ENCODE results near the gene MAPK4. TPM values are rescaled to one million over a fixed set of nuclear protein-coding genes. Genes with fewer than 3 reads are reported as not detected.
"Not testable (repeated sequence)": the region's sequence is repeated elsewhere in the genome, so short reads cannot be mapped to it uniquely, and the experiment has no call there.

Gene MAPK4
- total RNA-seq, 5 donors from 2014 or later (not counting 1 experiment from before 2014, with no cell fraction given), result 0.06 TPM; not detected in 4

- no peak for ATAC-seq (replicated peaks in 1 of 4)
These were observed 197.5 kb downstream of the MAPK4 start for GRCh38 chr18:50757358-50757757.

GRCh38 chr18:50769463-50769862, 209.6 kb downstream of the MAPK4 start:
- Histone ChIP-seq H3K27me3 (replicated peaks in 1 of 2; ENCODE audit: control insufficient read depth in 2 of 2, extremely low read depth in 1 of 2, insufficient read depth in 2 of 2, low read length in 1 of 2) (peaks cover 0 to 8% of the 10 kb centered on the region in 2 experiments), H3K27ac (ENCODE audit: low read length) (no peak overlapping the region), H3K4me1 (ENCODE audit: control insufficient read depth in 1 of 2, extremely low read depth in 1 of 2, insufficient read depth in 2 of 2, low read length in 2 of 2) (no peaks in the 10 kb centered on the region), H3K9me3 (peaks cover 2% of the 10 kb centered on the region), H3K36me3 (ENCODE audit: control insufficient read depth in 2 of 2, extremely low read depth in 1 of 2, insufficient read depth in 1 of 2, low read length in 1 of 2) (no peaks in the 10 kb centered on the region), H3K4me3 (ENCODE audit: control insufficient read depth in 1 of 2, extremely low read depth in 1 of 2, low read length in 1 of 2) (no peak overlapping the region)
- no peaks in the 10 kb centered on the region for H3K36me3 Mint-ChIP-seq
- H3K4me3 Mint-ChIP-seq, result no peak overlapping the region
- CTCF ChIA-PET, result no interaction called here
- H3K4me1 Mint-ChIP-seq, result no peaks in the 10 kb centered on the region
- ATAC-seq (replicated peaks in 1 of 4) (no peak), DNase-seq (no peak)
- H3K27me3 Mint-ChIP-seq, result peaks cover 16 to 31% of the 10 kb centered on the region in 2 donors
- no peak overlapping the region for H3K27ac Mint-ChIP-seq
- POLR2A ChIA-PET, result no interaction called here
- H3K9me3 Mint-ChIP-seq, result peaks cover 24 to 38% (median 26%) of the 10 kb centered on the region in 3 donors

More at GRCh38 chr18:50757358-50757757, 197.5 kb downstream of the MAPK4 start:
- H3K27ac ChIP-seq (ENCODE audit: low read length), result no peak overlapping the region
- WGBS (ENCODE audit: insufficient coverage), result 71% methylated on average over 5 of the region's 7 CpGs
- H3K9me3 ChIP-seq, result no peaks in the 10 kb centered on the region
- no peaks in the 10 kb centered on the region for H3K9me3 Mint-ChIP-seq
- peaks cover 0 to 18% of the 10 kb centered on the region in 2 experiments for H3K27me3 ChIP-seq (replicated peaks in 1 of 2; ENCODE audit: control insufficient read depth in 2 of 2, extremely low read depth in 1 of 2, insufficient read depth in 2 of 2, low read length in 1 of 2)
- no peaks in the 10 kb centered on the region for H3K4me1 ChIP-seq (ENCODE audit: control insufficient read depth in 1 of 2, extremely low read depth in 1 of 2, insufficient read depth in 2 of 2, low read length in 2 of 2)
- no peaks in the 10 kb centered on the region for H3K36me3 ChIP-seq (ENCODE audit: control insufficient read depth in 2 of 2, extremely low read depth in 1 of 2, insufficient read depth in 1 of 2, low read length in 1 of 2)
- H3K27ac Mint-ChIP-seq, result no peak overlapping the region
- no peaks in the 10 kb centered on the region for H3K36me3 Mint-ChIP-seq
- H3K4me1 Mint-ChIP-seq, result no peaks in the 10 kb centered on the region
- ChIA-PET CTCF (no interaction called here), POLR2A (no interaction called here)
- DNase-seq, result no peak
- H3K4me3 ChIP-seq (ENCODE audit: control insufficient read depth in 1 of 2, extremely low read depth in 1 of 2, low read length in 1 of 2), result no peak overlapping the region
- peaks cover 20 to 28% of the 10 kb centered on the region in 2 donors for H3K27me3 Mint-ChIP-seq
- no peak overlapping the region for H3K4me3 Mint-ChIP-seq

GRCh38 chr18:50775207-50775606, 215.3 kb downstream of the MAPK4 start:
- no peaks in the 10 kb centered on the region for H3K36me3 Mint-ChIP-seq
- H3K36me3 ChIP-seq (ENCODE audit: control insufficient read depth in 2 of 2, extremely low read depth in 1 of 2, insufficient read depth in 1 of 2, low read length in 1 of 2), result no peaks in the 10 kb centered on the region
- H3K9me3 Mint-ChIP-seq, result peaks cover under 1 to 7% (median 6%) of the 10 kb centered on the region in 3 donors
- no peak overlapping the region for H3K27ac ChIP-seq (ENCODE audit: low read length)
- no peaks in the 10 kb centered on the region for H3K9me3 ChIP-seq
- H3K27ac Mint-ChIP-seq, result no peak overlapping the region
- H3K27me3 ChIP-seq (replicated peaks in 1 of 2; ENCODE audit: control insufficient read depth in 2 of 2, extremely low read depth in 1 of 2, insufficient read depth in 2 of 2, low read length in 1 of 2), result peaks cover under 1 to 8% of the 10 kb centered on the region in 2 experiments
- 80% methylated on average over 9 of the region's 9 CpGs for WGBS (ENCODE audit: insufficient coverage)
- ATAC-seq (replicated peaks in 1 of 4), result no peak
- H3K4me1 Mint-ChIP-seq, result no peaks in the 10 kb centered on the region
- no peaks in the 10 kb centered on the region for H3K4me1 ChIP-seq (ENCODE audit: control insufficient read depth in 1 of 2, extremely low read depth in 1 of 2, insufficient read depth in 2 of 2, low read length in 2 of 2)
- ChIA-PET POLR2A (no interaction called here), CTCF (no interaction called here)
- H3K4me3 ChIP-seq (ENCODE audit: control insufficient read depth in 1 of 2, extremely low read depth in 1 of 2, low read length in 1 of 2), result no peak overlapping the region
- peaks cover 13 to 18% of the 10 kb centered on the region in 2 donors for H3K27me3 Mint-ChIP-seq
- no peak for DNase-seq
- no peak overlapping the region for H3K4me3 Mint-ChIP-seq

- DNase-seq (no peak), ATAC-seq (replicated peaks in 1 of 4) (no peak)
- H3K36me3 Mint-ChIP-seq, result no peaks in the 10 kb centered on the region
- H3K36me3 ChIP-seq (ENCODE audit: control insufficient read depth in 2 of 2, extremely low read depth in 1 of 2, insufficient read depth in 1 of 2, low read length in 1 of 2), result no peaks in the 10 kb centered on the region
- H3K4me3 Mint-ChIP-seq, result no peak overlapping the region
- no peak overlapping the region for H3K27ac Mint-ChIP-seq
- H3K27me3 ChIP-seq (replicated peaks in 1 of 2; ENCODE audit: control insufficient read depth in 2 of 2, extremely low read depth in 1 of 2, insufficient read depth in 2 of 2, low read length in 1 of 2), result peaks cover 2 to 8% of the 10 kb centered on the region in 2 experiments
- CTCF ChIA-PET, result no interaction called here
- H3K9me3 ChIP-seq, result no peaks in the 10 kb centered on the region
- H3K4me1 Mint-ChIP-seq, result no peaks in the 10 kb centered on the region
- WGBS (ENCODE audit: insufficient coverage), result 87% methylated on average over 7 of the region's 14 CpGs
- H3K4me3 ChIP-seq (ENCODE audit: control insufficient read depth in 1 of 2, extremely low read depth in 1 of 2, low read length in 1 of 2), result no peak overlapping the region
- H3K27ac ChIP-seq (ENCODE audit: low read length), result no peak overlapping the region
- peaks cover 12 to 14% of the 10 kb centered on the region in 2 donors for H3K27me3 Mint-ChIP-seq
- H3K4me1 ChIP-seq (ENCODE audit: control insufficient read depth in 1 of 2, extremely low read depth in 1 of 2, insufficient read depth in 2 of 2, low read length in 2 of 2), result no peaks in the 10 kb centered on the region
- POLR2A ChIA-PET, result no interaction called here
- peaks cover 0 to 2% (median 1%) of the 10 kb centered on the region in 3 donors for H3K9me3 Mint-ChIP-seq
These were observed 215.8 kb downstream of the MAPK4 start for GRCh38 chr18:50775726-50776125.

- ATAC-seq (replicated peaks in 1 of 4) (no peak), DNase-seq (no peak)
- Histone ChIP-seq H3K36me3 (ENCODE audit: control insufficient read depth in 2 of 2, extremely low read depth in 1 of 2, insufficient read depth in 1 of 2, low read length in 1 of 2) (no peaks in the 10 kb centered on the region), H3K4me1 (ENCODE audit: control insufficient read depth in 1 of 2, extremely low read depth in 1 of 2, insufficient read depth in 2 of 2, low read length in 2 of 2) (no peaks in the 10 kb centered on the region), H3K4me3 (ENCODE audit: control insufficient read depth in 1 of 2, extremely low read depth in 1 of 2, low read length in 1 of 2) (no peak overlapping the region), H3K27ac (ENCODE audit: low read length) (no peak overlapping the region), H3K9me3 (no peaks in the 10 kb centered on the region), H3K27me3 (replicated peaks in 1 of 2; ENCODE audit: control insufficient read depth in 2 of 2, extremely low read depth in 1 of 2, insufficient read depth in 2 of 2, low read length in 1 of 2) (peaks cover 2 to 8% of the 10 kb centered on the region in 2 experiments)
- no peaks in the 10 kb centered on the region for H3K9me3 Mint-ChIP-seq
- H3K36me3 Mint-ChIP-seq, result no peaks in the 10 kb centered on the region
- no peak overlapping the region for H3K4me3 Mint-ChIP-seq
- ChIA-PET POLR2A (no interaction called here), CTCF (no interaction called here)
- 100% methylated on average over 1 of the region's 4 CpGs for WGBS (ENCODE audit: insufficient coverage)
- peaks cover 11 to 18% of the 10 kb centered on the region in 2 donors for H3K27me3 Mint-ChIP-seq
- H3K4me1 Mint-ChIP-seq, result no peaks in the 10 kb centered on the region
- H3K27ac Mint-ChIP-seq, result no peak overlapping the region
These were observed 216.5 kb downstream of the MAPK4 start for GRCh38 chr18:50776383-50776782.

GRCh38 chr18:50779021-50779420, 219.1 kb downstream of the MAPK4 start:
- H3K4me1 ChIP-seq (ENCODE audit: control insufficient read depth in 1 of 2, extremely low read depth in 1 of 2, insufficient read depth in 2 of 2, low read length in 2 of 2); DNase-seq; H3K27ac Mint-ChIP-seq; H3K36me3 ChIP-seq (ENCODE audit: control insufficient read depth in 2 of 2, extremely low read depth in 1 of 2, insufficient read depth in 1 of 2, low read length in 1 of 2); ATAC-seq (replicated peaks in 1 of 4); H3K4me3 ChIP-seq (ENCODE audit: control insufficient read depth in 1 of 2, extremely low read depth in 1 of 2, low read length in 1 of 2); H3K9me3 ChIP-seq; H3K4me1 Mint-ChIP-seq; POLR2A ChIA-PET; H3K4me3 Mint-ChIP-seq; H3K36me3 Mint-ChIP-seq; H3K9me3 Mint-ChIP-seq; H3K27ac ChIP-seq (ENCODE audit: low read length): not testable (repeated sequence)
- CTCF ChIA-PET, result interaction anchor here in 1 of 2 donors (0.6 kb wide), 1 partner anchor 917 kb away, joined by 5 read pairs; no protein-coding TSS in a partner anchor
- H3K27me3 ChIP-seq (replicated peaks in 1 of 2; ENCODE audit: control insufficient read depth in 2 of 2, extremely low read depth in 1 of 2, insufficient read depth in 2 of 2, low read length in 1 of 2), result peaks cover 2 to 11% of the 10 kb centered on the region in 2 experiments
- 62% methylated on average over 2 of the region's 3 CpGs for WGBS (ENCODE audit: insufficient coverage)
- peaks cover 13 to 18% of the 10 kb centered on the region in 2 donors for H3K27me3 Mint-ChIP-seq
